SK-N-SH (cell line): ENCODE data around the gene DLL4. TPM values are rescaled to one million over a fixed set of nuclear protein-coding genes. Genes with fewer than 3 reads are reported as not detected.

Source experiments
- CTCF ChIA-PET: fragments of 300-600, 350-600 bp; formaldehyde crosslinking; extraction: SDS; loops from one replicate; lab custom pipeline; 2021; lab: Yijun Ruan, JAX
- POLR2A ChIA-PET: fragments of 350-600 bp; sonication (Branson Sonifier 250); formaldehyde crosslinking; extraction: SDS; loops from one replicate; lab custom pipeline; 2020; ENCODE audit warnings: antibody characterized with exemption, inconsistent platforms; lab: Yijun Ruan, JAX
- DNase-seq: peaks from one replicate; pipeline ENCODE4 v3.0.0; 2012
- H2AFZ ChIP-seq: fragments of 200-600 bp; sonication (generic); 2 replicates; pipeline ENCODE4 v1.8.1; 2016; ENCODE audit warnings: antibody characterized with exemption, mild to moderate bottlenecking, low read depth
- H3F3A ChIP-seq: fragments of 200-600 bp; sonication (generic); replicated peaks from 2 replicates; pipeline ENCODE3; 2016; ENCODE audit warnings: antibody characterized with exemption, mild to moderate bottlenecking; ENCODE audit not compliant: insufficient read depth
- H3K27ac ChIP-seq, 2 experiments: fragments of 200-500 bp in 1 of 2; fragments of 200-600 bp in 1 of 2; sonication (Bioruptor generic) in 1 of 2; sonication (generic), shearing (Covaris generic) in 1 of 2; 2 replicates each; pipeline versions ENCODE4 v1.5.1 to v1.6.1; 2014 to 2016; ENCODE audit warnings: low read depth in 2 of 2, inconsistent platforms in 1 of 2, low read length in 1 of 2, mild to moderate bottlenecking in 1 of 2, mixed read lengths in 1 of 2
- H3K27me3 ChIP-seq: fragments of 200-600 bp; sonication (generic), shearing (Covaris generic); 2 replicates; pipeline ENCODE4 v1.6.1; 2016; ENCODE audit warnings: mixed run types; ENCODE audit not compliant: insufficient read depth
- H3K36me3 ChIP-seq, 2 experiments: fragments of 200-500 bp in 1 of 2; fragments of 200-600 bp in 1 of 2; sonication (Bioruptor generic) in 1 of 2; sonication (generic) in 1 of 2; replicated peaks in 1 of 2; 2 replicates each; pipeline versions ENCODE3 to v1.5.1; 2014 to 2016; ENCODE audit warnings: low read length in 1 of 2, mild to moderate bottlenecking in 1 of 2; ENCODE audit not compliant: insufficient read depth in 2 of 2, control insufficient read depth in 1 of 2
- H3K4me1 ChIP-seq, 2 experiments: fragments of 200-500 bp in 1 of 2; fragments of 200-600 bp in 1 of 2; sonication (Bioruptor generic) in 1 of 2; sonication (generic), shearing (Covaris generic) in 1 of 2; 2 replicates each; pipeline versions ENCODE4 v1.5.1 to v1.6.1; 2014 to 2016; ENCODE audit warnings: low read depth in 1 of 2, low read length in 1 of 2, mixed run types in 1 of 2; ENCODE audit not compliant: insufficient read depth in 2 of 2, control insufficient read depth in 1 of 2
- H3K4me2 ChIP-seq: fragments of 200-600 bp; sonication (generic), shearing (Covaris generic); 2 replicates; pipeline ENCODE4 v1.6.1; 2017; ENCODE audit warnings: mixed run types
- H3K4me3 ChIP-seq, 2 experiments: fragments of 200-500 bp in 1 of 2; fragments of 200-600 bp in 1 of 2; sonication (Bioruptor generic) in 1 of 2; sonication (generic), shearing (Covaris generic) in 1 of 2; 2 replicates each; pipeline versions ENCODE4 v1.5.1 to v1.8.1; 2014 to 2016; ENCODE audit warnings: low read depth in 2 of 2, inconsistent platforms in 1 of 2, low read length in 1 of 2, mild to moderate bottlenecking in 1 of 2, mixed read lengths in 1 of 2, moderate library complexity in 1 of 2
- H3K79me2 ChIP-seq: fragments of 200-600 bp; sonication (generic); 2 replicates; pipeline ENCODE4 v1.8.1; 2017; ENCODE audit warnings: mild to moderate bottlenecking; ENCODE audit not compliant: insufficient read depth
- H3K9ac ChIP-seq: fragments of 200-600 bp; sonication (generic); 2 replicates; pipeline ENCODE4 v1.6.1; 2017; ENCODE audit warnings: mixed run types
- H3K9me2 ChIP-seq: fragments of 200-600 bp; sonication (generic); 2 replicates; pipeline ENCODE4 v1.6.1; 2017; ENCODE audit warnings: mixed run types
- H3K9me3 ChIP-seq: fragments of 200-600 bp; sonication (generic); 2 replicates; pipeline ENCODE4 v1.6.1; 2017; ENCODE audit warnings: mixed run types, mild to moderate bottlenecking, moderate library complexity
- H4K20me1 ChIP-seq: fragments of 200-600 bp; sonication (generic); 2 replicates; pipeline ENCODE4 v1.6.1; 2017; ENCODE audit warnings: mild to moderate bottlenecking, mixed run types; ENCODE audit not compliant: insufficient read depth
- CHD2 ChIP-seq: fragments of 150-350 bp; IDR thresholded peaks from 2 replicates; pipeline ENCODE4 v1.6.1; 2018; ENCODE audit warnings: low read length; ENCODE audit not compliant: partially characterized antibody
- ELF1 ChIP-seq: IDR thresholded peaks from 2 replicates; pipeline ENCODE4 v1.4.0; 2012
- EP300 ChIP-seq, 2 experiments: IDR thresholded peaks; 2 replicates each; pipeline versions ENCODE4 v1.4.0 to v1.6.1; 2012; ENCODE audit warnings: borderline replicate concordance in 1 of 2, low read depth in 1 of 2, low read length in 1 of 2
- FOSL2 ChIP-seq: IDR thresholded peaks from 2 replicates; pipeline ENCODE4 v1.4.0; 2012; ENCODE audit warnings: low read depth, mild to moderate bottlenecking, moderate library complexity, borderline replicate concordance
- FOXM1 ChIP-seq: IDR thresholded peaks from 2 replicates; pipeline ENCODE4 v1.4.0; 2012; ENCODE audit warnings: low read depth, mild to moderate bottlenecking
- MEF2A ChIP-seq: IDR thresholded peaks from 2 replicates; pipeline ENCODE4 v1.4.0; 2012; ENCODE audit warnings: low read depth, borderline replicate concordance
- MXI1 ChIP-seq: IDR thresholded peaks from 2 replicates; pipeline ENCODE4 v1.6.1; 2012; ENCODE audit warnings: mild to moderate bottlenecking, low read depth, low read length, improper control_type of control experiment
- NFIC ChIP-seq: IDR thresholded peaks from 2 replicates; pipeline ENCODE4 v1.4.0; 2012; ENCODE audit warnings: borderline replicate concordance
- RCOR1 ChIP-seq: fragments of 150-350 bp; IDR thresholded peaks from 2 replicates; pipeline ENCODE4 v1.6.1; 2017; ENCODE audit warnings: antibody characterized with exemption, low read length
- SIN3A ChIP-seq: IDR thresholded peaks from 2 replicates; pipeline ENCODE4 v1.6.1; 2012; ENCODE audit warnings: low read depth, mild to moderate bottlenecking, low read length, moderate library complexity, borderline replicate concordance
- SMC3 ChIP-seq: IDR thresholded peaks from 2 replicates; pipeline ENCODE4 v1.6.1; 2012; ENCODE audit warnings: low read depth, low read length, improper control_type of control experiment
- TCF12 ChIP-seq: IDR thresholded peaks from 2 replicates; pipeline ENCODE4 v1.4.0; 2012
- TEAD4 ChIP-seq: IDR thresholded peaks from 2 replicates; pipeline ENCODE4 v1.4.0; 2012; ENCODE audit warnings: mild to moderate bottlenecking, borderline replicate concordance; ENCODE audit not compliant: insufficient read depth
- WGBS: methylation state at CpG from one replicate; pipeline ENCODE4 v1.1.6; 2017; ENCODE audit warnings: low lambda C conversion rate; 5-methylcytosine and 5-hydroxymethylcytosine counted together
- polyA plus RNA-seq, 3 experiments: library from polyadenylated mRNA; depleted of rRNA; stranded (reverse); fragments of >200 nt; gene quantifications; 2 replicates each; pipeline ENCODE4 v1.2.3, GENCODE V29; 2012
- TF ChIP-seq, protein P1 (sequence below): IDR thresholded peaks from 2 replicates; pipeline ENCODE4 v1.4.0; 2012; ENCODE audit warnings: low read depth
- TF ChIP-seq, protein P2 (sequence below): IDR thresholded peaks from 2 replicates; pipeline ENCODE4 v1.4.0; 2012; ENCODE audit warnings: low read depth, borderline replicate concordance
- TF ChIP-seq, protein P3 (sequence below): fragments of 200-600 bp; sonication (generic); IDR thresholded peaks from 2 replicates; pipeline ENCODE4 v1.6.1; 2017; ENCODE audit warnings: antibody characterized with exemption, mild to moderate bottlenecking, moderate library complexity
- TF ChIP-seq, protein P4 (sequence below): fragments of 150-350 bp; IDR thresholded peaks from 2 replicates; pipeline ENCODE4 v1.6.1; 2017; ENCODE audit warnings: antibody characterized with exemption, low read length, low read depth, borderline replicate concordance
- TF ChIP-seq, protein P5 (sequence below): IDR thresholded peaks from 2 replicates; pipeline ENCODE4 v1.4.0; 2012; ENCODE audit warnings: low read depth, borderline replicate concordance

DLL4 gene
- polyA plus RNA-seq, 1 of the 3 experiments (the other 2 are of a cell fraction) = 0.03 TPM

DNA sequence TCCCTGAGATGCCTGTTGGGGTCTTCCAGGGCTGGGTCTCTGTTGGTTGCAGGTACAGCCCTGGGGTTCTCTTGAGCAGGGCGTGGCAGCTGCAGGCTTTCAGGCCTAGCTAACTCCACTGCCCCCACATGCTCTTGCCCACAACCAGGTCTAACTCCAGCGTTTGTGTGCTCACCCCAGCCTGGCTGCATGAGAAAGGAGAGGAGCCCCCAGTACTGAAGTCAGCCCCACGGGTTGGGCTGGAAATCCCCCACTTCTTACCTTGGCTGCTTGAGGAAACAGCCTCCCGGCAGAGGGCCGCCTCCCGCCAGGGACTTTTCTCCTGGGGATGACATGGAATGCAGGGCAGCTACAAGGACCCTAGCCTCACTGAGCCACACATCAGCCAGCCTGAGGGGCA is 16.7 kb upstream of the DLL4 start:
- no peak overlapping the region for H3K4me3 ChIP-seq
- H3K79me2 ChIP-seq = no peaks in the 10 kb centered on the region
- no peaks in the 10 kb centered on the region for H3K9me2 ChIP-seq
- H2AFZ ChIP-seq = no peak overlapping the region
- H4K20me1 ChIP-seq = no peaks in the 10 kb centered on the region
- no peak overlapping the region for H3K27ac ChIP-seq
- no peak overlapping the region for H3K9ac ChIP-seq
- ChIA-PET POLR2A (no interaction called here), CTCF (interaction anchor here (1.2 to 23.8 kb wide), 4 partner anchors 8 to 18 kb away, joined by 4 to 675 read pairs (median 61); partner anchors contain the start of genes DLL4 and VPS18)
- WGBS = 63% methylated on average over 3 of the region's 6 CpGs
- TF ChIP-seq EP300 (IDR thresholded peaks at IDR 0.05; ENCODE audit: borderline replicate concordance in 1 of 2, low read depth in 1 of 2, low read length in 1 of 2) = no peak
- TF ChIP-seq MXI1 = no peak
- TF ChIP-seq, protein P1, sequence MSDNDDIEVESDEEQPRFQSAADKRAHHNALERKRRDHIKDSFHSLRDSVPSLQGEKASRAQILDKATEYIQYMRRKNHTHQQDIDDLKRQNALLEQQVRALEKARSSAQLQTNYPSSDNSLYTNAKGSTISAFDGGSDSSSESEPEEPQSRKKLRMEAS = no peak
- TF ChIP-seq, protein P2, sequence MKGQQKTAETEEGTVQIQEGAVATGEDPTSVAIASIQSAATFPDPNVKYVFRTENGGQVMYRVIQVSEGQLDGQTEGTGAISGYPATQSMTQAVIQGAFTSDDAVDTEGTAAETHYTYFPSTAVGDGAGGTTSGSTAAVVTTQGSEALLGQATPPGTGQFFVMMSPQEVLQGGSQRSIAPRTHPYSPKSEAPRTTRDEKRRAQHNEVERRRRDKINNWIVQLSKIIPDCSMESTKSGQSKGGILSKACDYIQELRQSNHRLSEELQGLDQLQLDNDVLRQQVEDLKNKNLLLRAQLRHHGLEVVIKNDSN = no peak
- no peak for TF ChIP-seq TCF12
- TF ChIP-seq TEAD4 = no peak
- TF ChIP-seq SIN3A = no peak
- TF ChIP-seq, all 33 proteins: peak for 0
- Histone ChIP-seq H3K4me1 (peaks cover under 1 to 26% of the 10 kb centered on the region in 2 experiments; a peak in 2 of 4 replicates), H3K9me3 (no peaks in the 10 kb centered on the region), H3K36me3 (no peaks in the 10 kb centered on the region), H3F3A (peaks cover 7% of the 10 kb centered on the region), H3K27me3 (no peaks in the 10 kb centered on the region), H3K4me2 (no peak overlapping the region)
- DNase-seq = no peak

DNA sequence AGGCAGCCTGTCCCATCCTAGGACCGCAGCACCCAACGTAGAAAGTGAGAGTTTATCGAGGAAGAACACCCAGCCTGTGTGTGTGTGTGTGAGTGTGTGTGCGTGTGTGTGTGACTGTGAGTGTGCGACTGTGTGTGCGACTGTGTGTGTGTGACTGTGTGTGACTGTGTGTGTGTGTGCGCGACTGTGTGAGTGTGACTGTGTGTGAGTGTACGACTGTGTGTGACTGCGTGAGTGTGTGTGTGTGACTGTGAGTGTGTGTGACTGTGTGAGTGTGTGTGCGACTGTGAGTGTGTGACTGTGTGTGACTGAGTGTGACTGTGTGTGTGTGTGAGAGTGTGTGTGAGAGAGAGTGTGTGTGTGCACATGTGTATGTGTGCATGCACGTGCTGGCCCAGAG is 15.1 kb upstream of the DLL4 start:
- peaks cover 0 to 21% of the 10 kb centered on the region in 2 experiments; a peak in 1 of 4 replicates for H3K4me1 ChIP-seq
- H3K9ac ChIP-seq = no peak overlapping the region
- no peak overlapping the region for H3K4me3 ChIP-seq
- no peaks in the 10 kb centered on the region for H3K27me3 ChIP-seq
- DNase-seq = no peak
- no peaks in the 10 kb centered on the region for H3F3A ChIP-seq
- no peak overlapping the region for H3K27ac ChIP-seq
- ChIA-PET CTCF (interaction anchor here (1.4 to 33.6 kb wide), 5 partner anchors 12 to 108 kb away, joined by 5 to 675 read pairs (median 41); partner anchors contain the start of genes DLL4 and VPS18), POLR2A (no interaction called here)
- no peak overlapping the region for H2AFZ ChIP-seq
- H3K9me3 ChIP-seq = no peaks in the 10 kb centered on the region
- H3K79me2 ChIP-seq = no peaks in the 10 kb centered on the region
- H3K9me2 ChIP-seq = no peaks in the 10 kb centered on the region
- TF ChIP-seq FOXM1 = no peak
- TF ChIP-seq SMC3 = no peak
- TF ChIP-seq ELF1 = no peak
- TF ChIP-seq TCF12 = no peak
- TF ChIP-seq NFIC = no peak
- TF ChIP-seq, protein P3, sequence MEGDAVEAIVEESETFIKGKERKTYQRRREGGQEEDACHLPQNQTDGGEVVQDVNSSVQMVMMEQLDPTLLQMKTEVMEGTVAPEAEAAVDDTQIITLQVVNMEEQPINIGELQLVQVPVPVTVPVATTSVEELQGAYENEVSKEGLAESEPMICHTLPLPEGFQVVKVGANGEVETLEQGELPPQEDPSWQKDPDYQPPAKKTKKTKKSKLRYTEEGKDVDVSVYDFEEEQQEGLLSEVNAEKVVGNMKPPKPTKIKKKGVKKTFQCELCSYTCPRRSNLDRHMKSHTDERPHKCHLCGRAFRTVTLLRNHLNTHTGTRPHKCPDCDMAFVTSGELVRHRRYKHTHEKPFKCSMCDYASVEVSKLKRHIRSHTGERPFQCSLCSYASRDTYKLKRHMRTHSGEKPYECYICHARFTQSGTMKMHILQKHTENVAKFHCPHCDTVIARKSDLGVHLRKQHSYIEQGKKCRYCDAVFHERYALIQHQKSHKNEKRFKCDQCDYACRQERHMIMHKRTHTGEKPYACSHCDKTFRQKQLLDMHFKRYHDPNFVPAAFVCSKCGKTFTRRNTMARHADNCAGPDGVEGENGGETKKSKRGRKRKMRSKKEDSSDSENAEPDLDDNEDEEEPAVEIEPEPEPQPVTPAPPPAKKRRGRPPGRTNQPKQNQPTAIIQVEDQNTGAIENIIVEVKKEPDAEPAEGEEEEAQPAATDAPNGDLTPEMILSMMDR = no peak
- TF ChIP-seq FOSL2 = no peak
- no peak for TF ChIP-seq CHD2
- no peak for TF ChIP-seq MEF2A
- TF ChIP-seq SIN3A = no peak
- TF ChIP-seq, protein P4, sequence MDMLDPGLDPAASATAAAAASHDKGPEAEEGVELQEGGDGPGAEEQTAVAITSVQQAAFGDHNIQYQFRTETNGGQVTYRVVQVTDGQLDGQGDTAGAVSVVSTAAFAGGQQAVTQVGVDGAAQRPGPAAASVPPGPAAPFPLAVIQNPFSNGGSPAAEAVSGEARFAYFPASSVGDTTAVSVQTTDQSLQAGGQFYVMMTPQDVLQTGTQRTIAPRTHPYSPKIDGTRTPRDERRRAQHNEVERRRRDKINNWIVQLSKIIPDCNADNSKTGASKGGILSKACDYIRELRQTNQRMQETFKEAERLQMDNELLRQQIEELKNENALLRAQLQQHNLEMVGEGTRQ = no peak
- TF ChIP-seq, protein P5, sequence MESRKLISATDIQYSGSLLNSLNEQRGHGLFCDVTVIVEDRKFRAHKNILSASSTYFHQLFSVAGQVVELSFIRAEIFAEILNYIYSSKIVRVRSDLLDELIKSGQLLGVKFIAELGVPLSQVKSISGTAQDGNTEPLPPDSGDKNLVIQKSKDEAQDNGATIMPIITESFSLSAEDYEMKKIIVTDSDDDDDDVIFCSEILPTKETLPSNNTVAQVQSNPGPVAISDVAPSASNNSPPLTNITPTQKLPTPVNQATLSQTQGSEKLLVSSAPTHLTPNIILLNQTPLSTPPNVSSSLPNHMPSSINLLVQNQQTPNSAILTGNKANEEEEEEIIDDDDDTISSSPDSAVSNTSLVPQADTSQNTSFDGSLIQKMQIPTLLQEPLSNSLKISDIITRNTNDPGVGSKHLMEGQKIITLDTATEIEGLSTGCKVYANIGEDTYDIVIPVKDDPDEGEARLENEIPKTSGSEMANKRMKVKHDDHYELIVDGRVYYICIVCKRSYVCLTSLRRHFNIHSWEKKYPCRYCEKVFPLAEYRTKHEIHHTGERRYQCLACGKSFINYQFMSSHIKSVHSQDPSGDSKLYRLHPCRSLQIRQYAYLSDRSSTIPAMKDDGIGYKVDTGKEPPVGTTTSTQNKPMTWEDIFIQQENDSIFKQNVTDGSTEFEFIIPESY = no peak
- no peak for TF ChIP-seq RCOR1
- no peaks in the 10 kb centered on the region for H3K36me3 ChIP-seq
- WGBS = 97% methylated on average over 12 of the region's 12 CpGs
- no peak overlapping the region for H3K4me2 ChIP-seq
- H4K20me1 ChIP-seq = no peaks in the 10 kb centered on the region
